ENCODE data around the gene CACNA2D1.
"Not testable (repeated sequence)": the region's sequence is repeated elsewhere in the genome, so short reads cannot be mapped to it uniquely, and the experiment has no call there.

CACNA2D1 gene

DNA sequence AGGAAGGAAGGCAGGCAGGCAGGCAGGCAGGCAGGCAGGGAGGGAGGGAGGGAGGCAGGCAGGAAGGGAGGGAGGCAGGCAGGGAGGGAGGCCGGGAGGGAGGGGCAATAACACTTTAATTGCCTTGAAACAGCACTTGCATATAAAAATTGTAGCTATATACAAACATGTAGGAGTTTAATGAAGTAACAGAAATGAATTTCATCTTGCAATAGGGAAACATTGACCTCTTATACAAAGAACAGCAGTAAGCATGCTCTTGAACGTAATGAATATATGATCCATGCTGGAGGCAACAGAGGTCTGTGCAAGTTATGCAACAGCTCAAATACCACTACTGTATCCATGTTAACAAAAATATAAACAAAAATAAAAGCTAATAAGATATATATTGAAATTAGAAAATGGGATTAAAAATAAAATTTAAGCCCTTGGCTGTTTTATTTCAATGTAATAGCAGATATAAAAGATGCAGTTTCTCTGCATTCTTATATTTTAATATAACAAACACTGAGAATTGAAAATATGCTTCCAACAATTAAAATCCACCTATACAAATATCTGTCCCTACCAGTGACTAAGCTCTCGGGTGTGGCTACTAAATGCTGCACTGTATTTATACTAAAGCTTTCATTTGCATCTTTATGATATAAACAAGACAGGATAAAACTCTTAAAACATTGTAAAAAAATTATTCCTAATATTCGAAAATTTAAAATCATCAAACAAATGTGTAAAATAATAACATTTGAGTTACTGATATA lies 50.3 kb downstream of the CACNA2D1 start:
- no peak for DNase-seq (ENCODE audit: low read depth)

DNA sequence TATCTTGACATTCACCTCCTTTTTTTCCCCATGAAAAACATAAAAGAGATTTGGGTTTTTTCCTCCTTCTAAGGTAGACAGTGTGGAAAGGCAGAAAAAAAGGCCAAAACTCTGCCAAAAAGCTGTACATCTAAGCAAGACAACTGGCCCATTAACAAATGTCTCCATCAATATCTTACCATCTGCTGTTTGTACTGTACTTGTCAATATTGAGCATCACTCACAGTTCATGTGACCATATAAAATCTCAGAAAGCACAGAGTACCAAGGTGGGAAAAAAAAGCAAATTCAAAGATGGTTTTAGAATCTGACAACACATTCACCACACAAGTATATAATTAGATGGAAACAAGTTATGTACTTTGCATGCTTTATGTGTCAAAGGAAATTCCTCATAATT lies 52.6 kb downstream of the CACNA2D1 start:
- DNase-seq (ENCODE audit: low read depth), result no peak

DNA sequence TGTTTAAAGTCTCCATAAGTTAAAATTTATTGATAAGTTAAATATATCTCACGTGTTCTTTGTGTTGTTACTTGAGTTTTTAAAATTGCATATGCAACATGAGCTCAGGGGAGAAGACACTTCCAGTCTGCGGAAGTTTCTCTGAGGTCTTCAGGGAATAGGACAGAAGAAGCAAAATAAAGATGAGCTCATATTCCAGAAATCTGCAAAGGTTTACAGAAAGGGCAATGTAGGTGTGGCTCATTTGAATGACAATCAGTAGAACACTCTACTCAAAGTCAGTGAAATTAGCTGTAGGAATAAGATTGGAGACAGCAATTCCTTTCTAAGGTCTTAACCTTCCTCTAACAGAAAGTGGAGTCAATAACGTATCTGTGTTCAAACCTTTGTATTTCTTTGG lies 53.7 kb downstream of the CACNA2D1 start:
- DNase-seq (ENCODE audit: low read depth), result no peak

- DNase-seq (ENCODE audit: low read depth), result no peak
Observed at GRCh38 chr7:82388138-82388537, 55.4 kb downstream of the CACNA2D1 start.

- not testable (repeated sequence) for DNase-seq (ENCODE audit: low read depth)
Observed at GRCh38 chr7:82386571-82386970, 57.0 kb downstream of the CACNA2D1 start.

- DNase-seq (ENCODE audit: low read depth), result no peak
Observed at GRCh38 chr7:82384779-82385178, 58.8 kb downstream of the CACNA2D1 start.

GRCh38 chr7:82384051-82384464 lies 59.5 kb downstream of the CACNA2D1 start:
- no peak for DNase-seq (ENCODE audit: low read depth)

- DNase-seq (ENCODE audit: low read depth), result no peak
Observed at GRCh38 chr7:82382276-82382675, 61.3 kb downstream of the CACNA2D1 start.

DNA sequence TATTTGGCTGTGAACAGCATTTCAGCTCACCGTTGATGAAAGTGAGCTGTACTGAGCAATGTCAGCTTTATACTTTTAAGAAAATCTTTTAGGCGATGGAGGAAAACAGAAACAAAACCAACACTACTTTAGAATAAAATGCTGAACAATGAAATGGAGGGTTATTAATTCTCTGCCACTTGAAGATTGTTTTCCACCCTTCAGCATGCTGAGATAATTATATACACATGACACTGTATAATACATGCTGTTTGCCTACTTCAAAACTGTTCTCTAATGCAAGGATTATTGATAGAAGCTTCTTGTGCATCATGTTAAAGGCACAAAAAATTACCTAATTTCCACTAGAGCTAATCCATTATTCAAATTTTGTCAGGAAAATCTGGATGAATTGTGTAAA lies 66.8 kb downstream of the CACNA2D1 start:
- no peak for DNase-seq (ENCODE audit: low read depth)

DNA sequence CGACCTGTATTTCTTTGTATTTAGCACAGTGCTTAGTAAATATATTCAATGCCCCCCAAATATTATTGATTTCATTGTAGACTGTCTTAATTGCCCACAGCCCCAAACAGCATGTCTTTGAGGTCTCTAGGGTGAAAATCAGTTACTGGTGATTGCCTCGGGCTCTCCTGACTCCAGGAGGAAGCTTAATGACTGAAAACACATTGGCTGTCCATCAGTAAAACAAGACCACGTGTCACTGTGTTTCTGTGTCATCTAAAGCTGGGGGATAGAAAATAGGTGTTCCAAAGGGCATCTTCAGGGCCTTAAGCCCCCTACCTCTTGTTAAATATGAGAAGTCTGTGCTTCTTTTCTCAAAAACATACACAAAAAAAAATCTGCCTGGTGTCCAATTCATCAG lies 67.9 kb downstream of the CACNA2D1 start:
- DNase-seq (ENCODE audit: low read depth), result no peak

DNA sequence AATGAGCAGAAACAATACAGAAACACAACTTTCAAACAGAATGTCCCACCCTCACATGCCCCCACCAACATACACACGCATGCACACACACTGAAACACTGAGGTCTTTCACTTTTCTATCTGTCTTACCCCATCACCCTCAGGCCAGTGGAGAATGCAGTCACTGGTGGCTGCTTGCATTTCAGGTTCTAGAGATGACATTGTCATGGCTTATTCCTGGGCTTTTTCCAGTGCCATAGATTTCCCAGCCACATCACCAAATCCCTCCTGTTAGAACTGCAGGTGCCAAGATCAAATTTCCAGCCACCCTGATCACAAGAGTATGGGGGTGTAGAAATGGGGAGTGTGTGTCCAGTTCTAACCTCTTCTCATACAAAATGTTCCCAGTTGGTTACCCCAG lies 68.4 kb downstream of the CACNA2D1 start:
- no peak for DNase-seq (ENCODE audit: low read depth)

DNA sequence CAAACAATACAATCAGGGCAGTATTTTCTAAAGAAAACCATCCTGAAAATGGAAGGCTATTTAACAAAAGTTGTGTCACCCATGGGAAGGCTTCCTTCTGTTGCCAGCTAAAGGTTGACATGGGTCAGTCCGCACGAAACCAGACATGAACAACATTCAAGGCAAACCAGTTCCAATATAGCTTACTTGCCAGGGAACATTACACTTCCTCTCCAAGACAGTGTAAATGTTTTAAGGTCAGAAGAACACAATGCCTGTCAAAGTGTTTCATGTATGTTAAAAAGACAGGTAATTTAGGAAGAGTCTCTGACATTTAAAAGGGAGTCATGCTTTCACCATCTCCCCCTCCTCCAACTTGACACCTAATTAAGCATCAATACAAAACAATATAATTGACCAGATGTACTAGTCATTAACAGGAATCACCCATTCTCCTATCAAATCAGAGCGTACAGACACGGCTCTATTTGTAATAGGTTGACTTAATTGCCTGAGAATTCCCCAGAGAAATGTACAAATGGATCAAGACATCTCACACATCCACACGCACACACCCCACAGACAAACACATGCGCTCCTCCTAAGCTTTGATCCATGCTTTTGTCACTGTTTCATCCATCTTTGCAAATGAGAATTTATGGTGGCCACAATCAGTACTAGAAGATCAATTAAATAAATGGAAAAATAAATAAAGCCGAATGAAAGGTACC lies 69.5 kb downstream of the CACNA2D1 start:
- no peak for DNase-seq (ENCODE audit: low read depth)

- no peak for DNase-seq (ENCODE audit: low read depth)
Observed at GRCh38 chr7:82364671-82365070, 78.9 kb downstream of the CACNA2D1 start.

GRCh38 chr7:82364048-82364447 lies 79.5 kb downstream of the CACNA2D1 start:
- no peak for DNase-seq (ENCODE audit: low read depth)

- no peak for DNase-seq (ENCODE audit: low read depth)
Observed at GRCh38 chr7:82362129-82362706, 81.4 kb downstream of the CACNA2D1 start.

DNA sequence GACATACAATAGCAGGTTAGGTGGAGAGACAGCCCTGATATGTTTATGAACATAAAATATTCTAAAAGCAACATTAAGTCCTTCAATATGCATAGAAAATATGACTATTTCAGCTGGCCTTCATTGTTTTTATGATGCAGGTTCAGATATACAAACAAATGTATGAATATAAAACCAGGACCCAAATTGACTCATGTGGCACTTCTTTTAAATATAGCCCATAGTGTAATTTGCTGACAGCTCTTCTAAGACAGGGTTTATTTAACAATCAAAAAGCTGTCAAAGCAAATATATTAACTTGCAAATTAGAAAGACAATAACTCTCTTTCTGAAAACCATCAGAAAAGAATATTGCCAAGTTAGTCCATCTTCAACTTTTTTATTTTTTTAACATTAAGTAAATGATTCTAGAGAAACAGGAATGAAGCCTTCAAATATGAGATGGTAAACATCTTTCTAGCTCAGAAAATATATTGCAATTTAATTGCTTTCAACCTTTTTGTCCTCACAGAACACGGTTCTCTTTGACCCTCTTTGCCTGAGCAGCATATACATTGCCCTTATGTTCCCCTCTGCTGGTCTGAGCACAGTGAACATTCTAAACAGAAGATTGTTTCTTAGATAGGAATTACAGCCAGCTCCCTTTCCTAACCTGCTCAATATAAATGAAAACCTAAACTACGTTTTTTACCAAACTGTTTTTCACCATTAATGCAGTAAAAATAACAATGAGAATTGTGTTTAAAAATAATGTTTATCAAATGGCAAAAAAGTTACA lies 82.8 kb downstream of the CACNA2D1 start:
- no peak for DNase-seq (ENCODE audit: low read depth)

DNA sequence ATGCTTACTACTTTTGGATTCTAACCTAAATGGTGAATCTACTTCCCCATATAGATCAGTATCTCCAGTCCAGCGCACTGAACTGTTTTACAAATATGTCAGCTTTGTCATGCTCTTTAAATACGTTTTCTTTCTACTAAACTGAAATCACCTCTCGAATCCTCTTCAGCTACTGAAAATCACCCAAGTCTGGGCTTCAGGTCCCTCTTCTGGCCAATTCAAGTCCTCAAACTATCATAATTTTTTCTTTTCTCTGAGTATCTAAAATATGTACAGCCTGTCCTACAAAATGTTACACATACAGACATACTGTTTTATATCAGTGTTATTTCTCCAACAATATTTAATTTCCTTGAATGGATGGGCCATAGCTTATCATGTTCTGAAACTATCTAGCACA lies 84.2 kb downstream of the CACNA2D1 start:
- no peak for DNase-seq (ENCODE audit: low read depth)

GRCh38 chr7:82358923-82359322 lies 84.7 kb downstream of the CACNA2D1 start:
- no peak for DNase-seq (ENCODE audit: low read depth)

DNA sequence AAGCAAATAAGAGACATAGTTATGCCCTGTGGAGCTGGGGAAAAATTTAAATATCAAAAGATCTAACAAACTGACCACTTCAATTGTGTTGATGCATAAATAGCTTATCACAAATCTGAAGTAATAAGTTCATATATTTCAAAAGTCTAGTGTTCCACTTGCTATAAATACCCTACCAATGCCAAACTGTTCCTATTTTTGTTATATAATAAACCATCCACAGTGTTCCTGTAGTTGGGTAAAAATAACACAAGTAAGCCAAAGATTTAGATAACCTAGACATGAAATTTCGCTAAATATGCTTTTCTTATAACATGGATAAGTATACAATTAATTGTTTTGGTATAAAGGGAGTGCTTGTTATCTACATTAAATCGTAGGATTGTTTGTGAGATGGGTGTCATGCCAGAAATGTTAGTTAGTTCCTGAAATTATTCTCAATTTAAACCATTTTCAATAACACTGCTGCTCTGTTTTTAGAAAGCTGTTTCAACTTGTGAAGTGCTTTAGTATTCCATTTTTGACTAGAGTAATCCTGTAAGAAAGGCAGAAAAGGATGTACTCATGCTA lies 85.5 kb downstream of the CACNA2D1 start:
- DNase-seq (ENCODE audit: low read depth), result no peak

DNA sequence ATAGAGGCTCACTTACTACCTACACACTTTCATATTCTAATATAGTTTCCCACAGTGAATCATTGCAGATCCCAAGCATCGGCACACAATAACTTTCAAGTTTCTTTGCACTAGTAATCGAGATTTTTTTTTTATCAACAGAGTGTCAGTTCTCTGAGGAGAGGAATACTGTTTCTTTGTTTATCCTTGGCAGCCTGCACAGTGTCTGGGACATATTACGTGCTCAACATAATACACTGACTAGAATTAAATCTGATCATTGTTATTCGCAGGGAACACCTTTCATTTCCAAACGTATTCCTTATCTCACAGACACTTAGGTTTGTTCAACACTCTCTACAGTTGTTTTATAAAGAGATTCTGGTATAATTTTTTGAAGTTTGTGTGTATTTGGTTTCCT lies 95.3 kb downstream of the CACNA2D1 start:
- no peak for DNase-seq (ENCODE audit: low read depth)

DNA sequence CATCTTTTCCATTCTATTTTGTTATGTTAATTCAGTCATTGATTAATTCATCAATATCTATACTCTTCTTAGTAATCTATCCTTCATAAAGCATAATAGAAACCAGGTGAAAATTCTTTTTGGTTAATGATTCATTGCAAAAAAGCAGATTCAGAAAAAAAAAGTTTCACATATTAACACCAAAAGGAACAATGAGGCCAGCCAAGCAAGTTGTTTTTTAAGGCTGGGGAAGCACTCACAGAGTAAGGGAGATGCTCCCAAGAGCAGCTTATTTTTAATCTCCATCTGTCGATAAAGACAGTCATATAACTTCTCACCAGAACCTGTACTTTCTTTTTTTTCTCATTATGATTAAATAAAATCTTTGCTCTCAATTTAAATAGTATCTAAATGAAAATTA lies 95.8 kb downstream of the CACNA2D1 start:
- no peak for DNase-seq (ENCODE audit: low read depth)

- DNase-seq (ENCODE audit: low read depth), result no peak
Observed at GRCh38 chr7:82345886-82346285, 97.7 kb downstream of the CACNA2D1 start.

Measured in T-helper 22 cell (primary cell).